Activated naive CD4-positive, alpha-beta T cell treated with anti-CD3 and anti-CD28 coated beads, Interleukin-2, amount 50 U/mL, for 72 hours (primary cell): Measurements from ENCODE around the gene MTPN. TPM values are rescaled to one million over a fixed set of nuclear protein-coding genes. Genes with fewer than 3 reads are reported as not detected.

Experiments used
- ATAC-seq, 2 donors: fragments of 150-1000 bp; cut with Tn5 transposase; 2 replicates each; pipeline ENCODE4 v1.10.0; 2021; ENCODE audit warnings: mild to moderate bottlenecking in 2 of 2, moderate library complexity in 2 of 2
- DNase-seq, 2 donors: peaks; one replicate each; pipeline ENCODE4 v3.0.0; 2021 to 2022; ENCODE audit warnings: low spot score in 2 of 2
- H3K27ac Mint-ChIP-seq, 2 donors: one replicate each; pipeline ENCODE4 v1.8.0; 2022; ENCODE audit warnings: mild to moderate bottlenecking in 2 of 2, mixed read lengths in 2 of 2
- H3K36me3 Mint-ChIP-seq, 2 donors: one replicate each; pipeline ENCODE4 v1.8.0; 2022; ENCODE audit warnings: mixed read lengths in 2 of 2
- H3K9me3 Mint-ChIP-seq, 2 donors: one replicate each; pipeline ENCODE4 v1.8.0; 2022; ENCODE audit warnings: mixed read lengths in 2 of 2
- total RNA-seq, 2 donors: library from RNA; stranded (reverse); gene quantifications; one replicate each; pipeline ENCODE4 v1.2.3, GENCODE V29; 2022

MTPN gene
- total RNA-seq, 2 donors from 2014 or later, result 117 to 125 TPM

GRCh38 chr7:135942614-135943013 is 34.5 kb downstream of the MTPN start:
- no peak overlapping the region for H3K27ac Mint-ChIP-seq
- no peak for ATAC-seq
- peaks cover 8 to 24% of the 10 kb centered on the region in 2 donors for H3K36me3 Mint-ChIP-seq

GRCh38 chr7:135940077-135941075 is 36.8 kb downstream of the MTPN start:
- H3K27ac Mint-ChIP-seq, result no peak overlapping the region
- ATAC-seq (no peak), DNase-seq (no peak)
- peaks cover 0 to 20% of the 10 kb centered on the region in 2 donors for H3K36me3 Mint-ChIP-seq
- no peaks in the 10 kb centered on the region for H3K9me3 Mint-ChIP-seq

More at GRCh38 chr7:135942614-135943013, 34.5 kb downstream of the MTPN start:
- H3K9me3 Mint-ChIP-seq, result no peaks in the 10 kb centered on the region
- DNase-seq, result no peak

- Mint-ChIP-seq H3K36me3 (peaks cover 0 to 20% of the 10 kb centered on the region in 2 donors), H3K27ac (peak overlapping the region; percentile 30 to 51), H3K9me3 (no peaks in the 10 kb centered on the region)
- no peak for DNase-seq
- no peak for ATAC-seq
Measured at GRCh38 chr7:135939261-135939812, 37.8 kb downstream of the MTPN start.

- H3K36me3 Mint-ChIP-seq, result peaks cover 0 to 20% of the 10 kb centered on the region in 2 donors
- no peak for DNase-seq
- ATAC-seq, result no peak
- H3K27ac Mint-ChIP-seq, result no peak overlapping the region
- no peaks in the 10 kb centered on the region for H3K9me3 Mint-ChIP-seq
Measured at GRCh38 chr7:135938563-135938962, 38.6 kb downstream of the MTPN start.

- Mint-ChIP-seq H3K36me3 (peaks cover 0 to 18% of the 10 kb centered on the region in 2 donors), H3K27ac (no peak overlapping the region), H3K9me3 (no peaks in the 10 kb centered on the region)
- DNase-seq (no peak), ATAC-seq (no peak)
Measured at GRCh38 chr7:135938086-135938485, 39.1 kb downstream of the MTPN start.

GRCh38 chr7:135936497-135937217 is 40.5 kb downstream of the MTPN start:
- H3K9me3 Mint-ChIP-seq, result no peaks in the 10 kb centered on the region
- no peak for DNase-seq
- no peak overlapping the region for H3K27ac Mint-ChIP-seq
- H3K36me3 Mint-ChIP-seq, result peaks cover 0 to 13% of the 10 kb centered on the region in 2 donors
- ATAC-seq, result no peak

- Mint-ChIP-seq H3K27ac (peak overlapping the region in 1 of 2 donors; percentile 6), H3K9me3 (no peaks in the 10 kb centered on the region), H3K36me3 (peaks cover 4 to 11% of the 10 kb centered on the region in 2 donors)
- ATAC-seq, result no peak
- no peak for DNase-seq
Measured at GRCh38 chr7:135934651-135935050, 42.5 kb downstream of the MTPN start.

GRCh38 chr7:135933509-135934188 is 43.5 kb downstream of the MTPN start:
- Mint-ChIP-seq H3K27ac (peak overlapping the region; percentile 6 to 84), H3K9me3 (no peaks in the 10 kb centered on the region), H3K36me3 (peaks cover 5 to 15% of the 10 kb centered on the region in 2 donors)
- ATAC-seq (no peak), DNase-seq (no peak)

- no peak overlapping the region for H3K27ac Mint-ChIP-seq
- DNase-seq (no peak), ATAC-seq (no peak)
- no peaks in the 10 kb centered on the region for H3K9me3 Mint-ChIP-seq
- peaks cover 5 to 20% of the 10 kb centered on the region in 2 donors for H3K36me3 Mint-ChIP-seq
Measured at GRCh38 chr7:135932131-135932530, 45.0 kb downstream of the MTPN start.

- ATAC-seq (no peak), DNase-seq (no peak)
- peak overlapping the region; percentile 37 to 51 for H3K27ac Mint-ChIP-seq
- H3K36me3 Mint-ChIP-seq, result peaks cover 5 to 20% of the 10 kb centered on the region in 2 donors
- H3K9me3 Mint-ChIP-seq, result no peaks in the 10 kb centered on the region
Measured at GRCh38 chr7:135930565-135931461, 46.3 kb downstream of the MTPN start.

GRCh38 chr7:135929722-135930141 is 47.4 kb downstream of the MTPN start:
- Mint-ChIP-seq H3K36me3 (peaks cover 5 to 16% of the 10 kb centered on the region in 2 donors), H3K27ac (peak overlapping the region in 1 of 2 donors; percentile 50), H3K9me3 (no peaks in the 10 kb centered on the region)
- DNase-seq (no peak), ATAC-seq (no peak)

- DNase-seq, result no peak
- ATAC-seq, result peak in 1 of 2 donors; percentile 31
- Mint-ChIP-seq H3K36me3 (peaks cover 5 to 16% of the 10 kb centered on the region in 2 donors), H3K9me3 (no peaks in the 10 kb centered on the region), H3K27ac (peak overlapping the region in 1 of 2 donors; percentile 50)
Measured at GRCh38 chr7:135929249-135929648, 47.9 kb downstream of the MTPN start.

GRCh38 chr7:135928136-135928535 is 49.0 kb downstream of the MTPN start:
- H3K27ac Mint-ChIP-seq, result no peak overlapping the region
- peaks cover 5 to 16% of the 10 kb centered on the region in 2 donors for H3K36me3 Mint-ChIP-seq
- no peak for DNase-seq
- H3K9me3 Mint-ChIP-seq, result no peaks in the 10 kb centered on the region
- ATAC-seq, result no peak

- H3K9me3 Mint-ChIP-seq, result no peaks in the 10 kb centered on the region
- no peak overlapping the region for H3K27ac Mint-ChIP-seq
- H3K36me3 Mint-ChIP-seq, result peaks cover 5 to 27% of the 10 kb centered on the region in 2 donors
- ATAC-seq (no peak), DNase-seq (no peak)
Measured at GRCh38 chr7:135925210-135925609, 51.9 kb downstream of the MTPN start.

- Mint-ChIP-seq H3K9me3 (no peaks in the 10 kb centered on the region), H3K27ac (no peak overlapping the region), H3K36me3 (peaks cover 0 to 19% of the 10 kb centered on the region in 2 donors)
- ATAC-seq (no peak), DNase-seq (no peak)
Measured at GRCh38 chr7:135924302-135924701, 52.9 kb downstream of the MTPN start.
